ENCODE results near the gene MLXIP.

- TF ChIP-seq CTCF (IDR thresholded peaks at IDR 0.05) (no peak), EZH2 (IDR thresholded peaks at IDR 0.05) (no peak), EZH2phosphoT487 (IDR thresholded peaks at IDR 0.05) (no peak)
Observed at GRCh38 chr12:122045262-122045661, 33.3 kb upstream of the MLXIP start.
